GM21390 (cell line): ENCODE measurements around the gene TENM4.

Experiments used
- ATAC-seq: cut with Tn5 transposase; IDR thresholded peaks from one replicate; pipeline ENCODE4 v1.9.1; 2021; ENCODE audit not compliant: unreplicated experiment

Gene TENM4

DNA sequence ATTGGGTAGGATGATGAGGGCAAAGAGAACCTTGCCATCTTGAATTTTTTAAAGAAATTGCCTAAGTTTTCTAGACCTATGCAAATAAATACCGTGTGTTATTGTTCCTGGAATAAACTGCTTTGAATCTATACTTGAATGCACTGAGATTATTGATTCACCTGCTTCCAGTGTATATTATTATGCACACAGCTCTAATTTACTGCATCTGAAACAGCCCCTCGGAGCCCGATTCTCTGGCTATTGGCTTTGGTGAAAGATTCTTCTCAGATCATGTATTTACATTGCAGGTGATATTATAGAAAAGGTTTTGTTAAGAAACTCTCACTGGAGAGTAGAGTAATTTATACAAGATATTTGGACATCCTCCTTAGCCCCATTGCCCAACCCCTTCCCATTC, 254.2 kb downstream of the TENM4 start:
- ATAC-seq, result no peak

- no peak for ATAC-seq
Measured at GRCh38 chr11:79185351-79185750, 255.5 kb downstream of the TENM4 start.

DNA sequence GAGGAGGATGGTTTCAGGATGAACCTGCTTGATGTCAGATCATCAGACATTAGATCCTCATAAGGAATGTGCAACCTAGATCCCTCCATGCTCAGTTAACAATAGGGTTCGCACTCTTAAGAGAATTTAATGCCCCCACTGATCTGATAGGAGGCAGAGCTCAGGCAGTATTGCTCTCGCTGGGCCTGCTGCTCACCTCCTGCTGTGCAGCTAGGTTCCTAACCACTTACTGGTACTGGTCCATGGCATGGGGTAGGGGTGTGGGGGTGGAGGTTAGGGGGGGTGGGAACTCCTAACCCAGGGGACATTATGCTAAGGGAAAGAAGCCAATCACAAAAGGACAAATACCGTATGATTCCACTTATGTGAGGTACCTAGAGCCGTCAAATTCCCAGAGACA, 256.5 kb downstream of the TENM4 start:
- ATAC-seq, result no peak

GRCh38 chr11:79182794-79183193, 258.0 kb downstream of the TENM4 start:
- ATAC-seq, result no peak

- no peak for ATAC-seq
Measured at GRCh38 chr11:79179087-79179486, 261.7 kb downstream of the TENM4 start.

GRCh38 chr11:79174045-79175008, 266.5 kb downstream of the TENM4 start:
- no peak for ATAC-seq

DNA sequence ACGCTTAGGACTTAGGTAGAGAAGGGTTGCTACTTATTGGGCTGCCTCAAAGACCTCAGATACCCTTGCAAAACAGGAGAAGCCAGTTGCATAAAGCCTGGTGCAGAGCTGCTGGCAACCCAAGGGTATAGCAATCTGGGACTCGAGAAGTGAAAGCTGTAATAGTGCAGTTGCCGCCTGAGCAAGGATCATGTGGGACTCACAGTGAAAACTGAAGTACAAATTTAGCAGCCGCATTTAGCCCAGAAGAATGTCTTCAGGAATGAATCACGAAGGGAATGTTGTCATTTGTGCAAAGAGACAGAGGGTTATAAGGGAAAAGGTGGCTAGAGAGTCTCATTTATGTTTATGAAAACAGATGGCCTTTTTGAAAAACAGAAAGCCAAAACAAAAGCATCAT, 267.2 kb downstream of the TENM4 start:
- no peak for ATAC-seq

GRCh38 chr11:79170321-79170720, 270.5 kb downstream of the TENM4 start:
- ATAC-seq, result no peak

- ATAC-seq, result no peak
Measured at GRCh38 chr11:79168530-79169110, 272.2 kb downstream of the TENM4 start.

DNA sequence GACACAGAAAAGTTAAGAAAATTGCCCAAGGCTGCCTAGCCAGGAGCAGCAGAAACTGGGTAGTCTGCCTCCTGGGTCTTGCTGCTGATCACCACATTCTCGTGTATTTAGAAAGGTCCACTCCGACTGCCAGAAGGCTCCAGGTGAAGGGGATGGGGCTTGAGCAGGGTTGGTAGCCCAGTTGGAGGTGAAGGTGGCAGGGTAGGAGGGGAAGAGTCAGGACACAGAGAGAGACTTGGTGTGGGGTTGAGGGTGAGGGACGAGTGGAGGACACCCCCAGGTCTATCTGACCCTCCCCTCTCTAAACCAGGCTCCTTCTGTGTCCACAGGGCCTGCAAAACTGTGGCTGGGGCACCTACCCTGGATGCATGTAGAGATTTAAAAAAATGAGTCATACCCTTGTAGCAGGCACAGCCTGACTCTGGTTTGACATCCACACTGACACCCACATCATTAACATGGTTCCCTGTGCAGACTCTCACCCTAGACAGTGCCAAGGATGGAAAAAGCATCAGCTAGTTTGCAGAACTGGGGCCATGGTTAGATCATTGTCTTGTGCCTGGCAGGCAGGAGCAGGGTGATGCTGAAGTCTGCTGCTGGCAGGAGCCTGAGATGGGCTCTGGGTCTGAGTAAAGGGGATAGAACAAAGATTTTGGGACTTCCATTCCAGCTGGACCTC, 273.2 kb downstream of the TENM4 start:
- no peak for ATAC-seq

- ATAC-seq, result no peak
Measured at GRCh38 chr11:79165908-79166307, 274.9 kb downstream of the TENM4 start.

- ATAC-seq, result no peak
Measured at GRCh38 chr11:79160791-79161403, 279.9 kb downstream of the TENM4 start.

- no peak for ATAC-seq
Measured at GRCh38 chr11:79159657-79160450, 281.0 kb downstream of the TENM4 start.

GRCh38 chr11:79157738-79158137, 283.1 kb downstream of the TENM4 start:
- no peak for ATAC-seq

DNA sequence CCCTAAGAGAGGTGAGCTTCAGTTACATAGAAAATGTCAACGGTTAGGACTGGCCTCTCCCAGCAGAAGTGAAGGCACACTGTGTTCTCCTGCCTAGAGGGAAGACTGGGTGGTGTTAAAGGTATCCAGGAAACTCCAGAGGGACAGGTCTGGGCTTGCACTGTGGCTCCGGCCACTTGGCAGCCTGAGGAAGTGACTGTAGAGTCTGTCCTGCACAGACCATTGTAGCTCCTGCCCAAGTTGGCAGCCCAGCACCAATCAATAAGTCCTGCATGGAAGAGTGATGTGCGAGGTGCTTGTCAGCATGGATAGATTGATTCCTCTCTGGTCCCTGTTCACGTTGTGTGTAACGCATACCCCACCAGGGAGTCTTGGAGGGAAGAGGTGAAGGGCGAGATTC, 284.8 kb downstream of the TENM4 start:
- ATAC-seq, result no peak

DNA sequence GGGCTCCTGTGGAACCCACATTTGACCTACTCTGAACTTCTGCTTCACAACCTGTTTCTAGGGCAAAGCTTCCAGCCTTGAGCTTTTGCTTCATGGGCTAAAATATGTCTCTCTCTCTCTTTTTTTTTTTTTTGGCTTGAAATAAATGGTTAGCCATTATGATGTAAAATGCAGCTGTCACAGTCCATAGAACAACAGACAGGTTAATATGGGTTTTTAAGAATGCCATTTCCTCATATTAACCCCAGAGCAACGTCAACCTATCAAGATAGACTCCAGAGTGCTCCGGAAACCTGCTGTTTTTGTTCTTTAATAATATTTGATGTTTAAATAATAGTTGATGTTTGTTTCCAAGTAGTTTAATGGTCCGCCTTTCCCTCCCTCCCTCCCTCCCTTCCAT, 285.6 kb downstream of the TENM4 start:
- no peak for ATAC-seq

- no peak for ATAC-seq
Measured at GRCh38 chr11:79152511-79152910, 288.3 kb downstream of the TENM4 start.

DNA sequence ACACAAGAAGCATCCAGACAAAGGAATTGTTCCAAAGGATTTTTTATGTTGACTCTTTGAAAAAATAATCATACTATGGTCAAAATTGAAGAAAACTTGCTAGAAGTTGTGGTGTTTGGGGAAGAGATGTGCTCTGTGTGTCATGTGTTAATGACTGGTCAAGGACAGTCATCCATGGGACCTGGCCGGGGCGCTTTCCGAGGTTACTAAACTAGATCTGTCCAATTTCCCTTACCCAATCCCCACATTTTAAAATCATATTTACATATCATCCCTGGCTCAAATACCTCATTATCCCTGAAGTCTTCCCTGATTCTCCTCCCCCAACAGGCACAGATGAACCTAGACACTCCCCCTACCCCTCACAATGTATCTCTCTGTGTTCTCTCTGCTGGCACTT, 289.4 kb downstream of the TENM4 start:
- ATAC-seq, result no peak

DNA sequence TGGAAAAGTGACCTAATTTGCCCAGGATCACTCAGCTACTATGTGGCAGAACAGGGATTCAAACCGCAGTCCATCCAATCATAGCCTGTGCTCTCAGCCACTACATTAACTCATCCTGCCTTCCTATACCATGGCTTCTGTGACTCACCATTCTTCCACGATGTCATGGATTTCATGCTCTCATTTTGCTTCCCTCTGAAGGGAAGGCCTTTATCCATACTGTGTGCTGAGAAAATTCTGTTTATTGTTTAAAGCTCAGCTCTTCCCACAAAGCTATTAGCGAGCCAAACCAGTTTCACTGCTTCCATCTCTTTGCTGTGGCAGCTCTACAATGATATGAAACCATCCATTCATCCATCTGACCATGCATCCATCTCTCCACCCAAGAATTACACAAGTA, 289.9 kb downstream of the TENM4 start:
- ATAC-seq, result no peak

DNA sequence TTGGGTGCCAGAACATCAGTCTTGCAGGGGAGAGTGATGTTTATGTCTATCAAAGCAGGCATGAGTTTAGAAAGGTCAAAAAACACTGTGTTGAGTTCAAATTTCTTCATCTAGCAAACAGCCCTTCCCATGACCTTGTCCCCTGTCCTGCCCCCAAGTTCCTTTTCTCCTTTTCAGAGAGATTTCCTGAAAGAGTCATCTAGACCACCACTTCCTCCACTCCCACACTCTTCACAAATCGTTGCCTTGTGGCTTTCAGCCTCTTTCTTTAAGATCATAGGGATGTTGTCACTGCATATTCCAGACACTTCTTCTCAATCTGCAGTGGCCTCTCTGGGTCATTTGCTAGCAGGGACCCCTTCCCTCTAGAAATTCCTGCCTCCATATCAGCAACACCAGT, 290.5 kb downstream of the TENM4 start:
- no peak for ATAC-seq

DNA sequence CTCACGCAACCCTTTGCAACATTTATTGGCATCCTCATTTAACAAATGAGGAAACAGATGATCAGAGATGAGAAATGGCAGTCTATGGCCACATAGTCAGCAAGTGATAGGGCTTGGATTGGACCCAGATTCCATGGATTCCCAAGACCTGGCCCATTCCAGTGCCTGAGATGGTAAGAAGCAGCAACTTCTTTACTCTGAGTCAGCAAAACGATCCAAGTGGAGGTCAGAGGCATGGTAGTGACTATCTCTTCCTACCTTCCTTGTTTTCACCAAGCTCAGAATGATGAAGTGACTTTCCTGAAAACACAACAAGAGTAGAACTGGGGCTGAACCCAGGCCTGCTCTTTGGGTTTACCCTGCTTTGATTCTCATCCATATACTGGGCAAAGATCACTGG, 293.1 kb downstream of the TENM4 start:
- no peak for ATAC-seq
